HL-60/S4 treated with phorbol 12-myristate 13-acetate at 8.2 ng/mL for 4 days and 3 days (cell line): ENCODE data around the gene NEURL2.
"Not testable (repeated sequence)": the region's sequence is repeated elsewhere in the genome, so short reads cannot be mapped to it uniquely, and the experiment has no call there.

ENCODE experiments used
- in situ Hi-C: fragments of 300-500 bp; cut with MboI; formaldehyde crosslinking; loops from 2 replicates; pipeline ENCODE4 v1.15.0; 2022; ENCODE audit warnings: low sequenced_read_pairs

The NEURL2 gene

GRCh38 chr20:45901332-45901731 lies 10.3 kb upstream of the NEURL2 start:
- in situ Hi-C loops: not testable (repeated sequence)

GRCh38 chr20:45899046-45899835 lies 8.2 kb upstream of the NEURL2 start:
- in situ Hi-C loops: no loop called here

DNA sequence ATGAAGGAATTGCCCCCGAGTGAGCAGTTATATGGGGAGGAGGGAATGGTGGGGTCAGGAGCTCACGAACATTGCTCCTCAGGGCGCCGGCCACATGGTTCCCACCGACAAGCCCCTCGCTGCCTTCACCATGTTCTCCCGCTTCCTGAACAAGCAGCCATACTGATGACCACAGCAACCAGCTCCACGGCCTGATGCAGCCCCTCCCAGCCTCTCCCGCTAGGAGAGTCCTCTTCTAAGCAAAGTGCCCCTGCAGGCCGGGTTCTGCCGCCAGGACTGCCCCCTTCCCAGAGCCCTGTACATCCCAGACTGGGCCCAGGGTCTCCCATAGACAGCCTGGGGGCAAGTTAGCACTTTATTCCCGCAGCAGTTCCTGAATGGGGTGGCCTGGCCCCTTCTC lies 7.3 kb upstream of the NEURL2 start:
- in situ Hi-C loops: no loop called here

DNA sequence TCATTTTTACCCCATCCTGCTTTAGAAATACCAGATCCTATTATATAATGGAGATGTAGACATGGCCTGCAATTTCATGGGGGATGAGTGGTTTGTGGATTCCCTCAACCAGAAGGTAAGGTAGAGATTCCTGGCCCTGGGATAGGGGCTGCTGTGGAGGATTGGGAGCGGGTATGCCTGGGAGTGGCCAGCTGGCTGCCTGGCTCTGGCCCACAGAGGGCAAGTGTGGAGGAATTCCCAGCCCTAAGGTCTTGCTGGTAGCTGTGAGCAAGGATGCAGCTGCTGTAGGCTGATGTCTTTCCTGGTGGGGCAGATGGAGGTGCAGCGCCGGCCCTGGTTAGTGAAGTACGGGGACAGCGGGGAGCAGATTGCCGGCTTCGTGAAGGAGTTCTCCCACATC lies 6.7 kb upstream of the NEURL2 start:
- in situ Hi-C loops: no loop called here

- in situ Hi-C loops: no loop called here
Observed at GRCh38 chr20:45897289-45897688, 6.3 kb upstream of the NEURL2 start.

DNA sequence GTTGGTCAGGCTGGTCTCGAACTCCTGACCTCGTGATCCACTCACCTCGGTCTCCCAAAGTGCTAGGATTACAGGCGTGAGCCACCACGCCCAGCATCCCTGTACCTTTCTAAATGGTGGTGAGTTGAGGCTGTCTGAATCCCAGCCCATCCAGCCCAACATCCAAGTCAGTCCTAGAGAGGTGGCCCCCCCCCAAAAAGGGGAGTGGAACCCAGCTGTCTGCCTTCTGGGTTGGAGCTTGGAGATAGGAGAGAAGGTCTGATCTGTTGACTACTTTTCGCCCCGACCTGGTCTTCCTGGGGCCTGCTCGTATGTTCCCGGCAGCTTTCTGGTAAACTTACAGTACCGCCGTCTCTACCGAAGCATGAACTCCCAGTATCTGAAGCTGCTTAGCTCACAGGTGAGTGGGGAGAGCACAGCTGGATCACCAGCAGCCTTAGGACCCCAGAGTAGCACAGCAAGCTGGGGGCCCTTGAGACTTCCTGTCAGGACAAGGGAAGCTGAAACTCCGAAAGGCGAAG lies 5.7 kb upstream of the NEURL2 start:
- in situ Hi-C loops: no loop called here

- in situ Hi-C loops: no loop called here
Observed at GRCh38 chr20:45894797-45895196, 3.8 kb upstream of the NEURL2 start.

DNA sequence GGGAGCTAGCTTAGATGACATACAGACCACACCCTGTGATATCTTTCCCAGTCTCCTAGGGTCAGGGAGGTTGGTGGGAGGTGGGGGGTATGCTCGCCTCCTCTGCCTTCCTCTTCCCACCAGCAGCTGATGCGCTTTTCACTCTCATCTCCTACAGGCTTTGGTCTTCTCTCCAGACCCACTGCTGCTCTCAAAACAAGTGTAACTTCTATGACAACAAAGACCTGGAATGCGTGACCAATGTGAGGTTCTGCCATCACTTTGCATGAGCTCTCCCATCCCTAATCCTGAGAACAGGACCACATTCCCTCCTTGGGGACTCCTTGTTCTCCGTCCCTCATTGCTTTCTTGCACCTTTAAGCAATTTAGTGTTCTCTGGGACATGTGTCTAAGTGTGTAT lies 2.8 kb upstream of the NEURL2 start:
- in situ Hi-C loops: no loop called here

DNA sequence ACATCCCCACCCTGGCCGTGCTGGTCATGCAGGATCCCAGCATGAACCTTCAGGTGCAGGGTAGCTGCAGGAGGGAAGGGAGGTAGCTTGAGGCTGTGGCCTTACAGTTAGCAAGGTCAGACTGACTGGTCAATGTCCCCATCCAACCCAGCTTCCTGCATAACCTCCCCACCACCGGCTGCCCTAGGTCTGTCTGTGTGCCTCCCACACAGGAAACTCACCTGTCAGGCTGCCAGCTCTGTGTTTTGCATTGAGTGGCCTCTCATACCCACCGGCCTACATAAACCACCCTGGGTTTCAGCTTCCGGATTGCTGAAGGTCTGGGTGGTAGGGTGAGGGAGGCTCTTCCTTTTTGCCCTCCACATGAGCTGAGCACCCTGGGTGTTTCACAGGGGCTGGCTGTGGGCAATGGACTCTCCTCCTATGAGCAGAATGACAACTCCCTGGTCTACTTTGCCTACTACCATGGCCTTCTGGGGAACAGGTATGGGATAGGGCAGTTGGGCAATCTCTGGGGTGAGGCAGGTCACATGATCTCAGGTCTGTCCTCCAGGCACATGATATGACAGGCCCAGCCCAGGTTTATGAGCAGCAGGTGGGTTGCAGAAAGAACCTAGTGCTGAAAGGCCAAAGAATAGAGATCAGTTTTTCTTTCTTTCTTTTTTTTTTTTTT lies 2.0 kb upstream of the NEURL2 start:
- in situ Hi-C loops: no loop called here

- in situ Hi-C loops: no loop called here
Observed at GRCh38 chr20:45892049-45892825, 1.2 kb upstream of the NEURL2 start.

DNA sequence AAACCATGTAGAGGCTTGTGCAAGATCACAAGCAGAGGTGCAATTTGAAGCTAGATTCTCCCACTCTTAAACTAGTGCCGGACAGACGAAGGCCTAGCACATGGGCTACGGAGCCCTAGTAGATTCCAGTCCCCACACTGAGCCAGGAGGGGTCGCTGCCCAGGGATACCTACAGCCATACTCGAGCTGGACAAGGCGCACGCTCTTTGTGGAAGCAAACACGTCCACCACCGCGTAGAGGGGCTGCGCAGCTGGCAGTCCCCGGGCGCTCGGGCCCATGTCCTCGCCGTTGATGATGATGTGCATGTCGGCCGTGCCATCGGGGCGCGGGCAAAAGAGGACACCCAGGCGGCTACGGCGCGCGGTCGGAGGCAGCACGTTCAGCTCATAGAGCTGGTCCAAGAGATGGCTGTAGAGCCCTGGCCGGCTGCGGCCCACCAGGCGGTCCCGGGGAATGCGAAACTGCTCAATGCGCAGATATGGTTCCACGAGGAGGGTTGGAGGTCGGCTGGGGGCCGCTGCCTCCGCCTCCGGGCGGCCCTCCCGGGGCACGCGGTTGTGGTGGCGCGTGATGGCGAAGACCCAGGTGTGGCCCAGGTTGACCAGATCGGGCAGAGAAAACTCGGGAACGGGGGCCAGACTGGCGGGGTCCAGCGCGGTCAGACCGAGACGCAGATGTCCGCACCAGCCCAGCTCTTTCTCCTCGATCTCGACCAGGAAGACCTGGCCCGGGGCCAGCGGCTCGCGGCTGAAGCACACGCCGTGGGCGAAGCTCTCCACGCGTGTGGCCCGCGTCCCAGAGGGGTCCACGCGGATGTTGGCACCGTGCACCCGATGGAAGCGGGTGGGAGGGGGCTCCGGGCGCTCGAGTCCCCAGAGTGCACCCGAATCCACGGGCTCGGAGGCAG lies 677 bp downstream of the NEURL2 start:
- in situ Hi-C loops: no loop called here

- in situ Hi-C loops: no loop called here
Observed at GRCh38 chr20:45888681-45889080, 2.3 kb downstream of the NEURL2 start.

DNA sequence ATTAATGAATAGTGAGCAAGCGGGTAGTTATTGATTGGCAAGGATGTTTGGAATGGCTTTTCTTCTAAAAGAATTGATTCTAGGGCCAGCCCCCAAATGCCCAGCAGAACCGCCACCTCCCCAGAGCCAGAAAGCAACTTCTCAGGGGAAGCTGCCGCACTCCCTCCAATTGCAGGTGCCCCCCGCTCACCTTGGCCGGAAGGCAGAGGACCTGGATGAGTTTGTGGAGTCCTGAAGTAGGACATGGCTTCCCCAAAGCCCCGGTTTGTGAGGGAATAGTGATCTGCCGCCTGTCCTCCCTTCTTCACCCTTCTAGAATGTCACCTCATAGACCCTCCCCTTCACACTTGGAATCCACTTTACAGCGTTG lies 3.7 kb downstream of the NEURL2 start, which contains the start of gene SPATA25:
Gene SPATA25, minus strand, starts transcription at position 277 of the 370 bp plus-strand sequence. Its CDS starts 32 bp downstream, at position 245.
- in situ Hi-C loops: no loop called here

- in situ Hi-C loops: no loop called here
Observed at GRCh38 chr20:45886590-45887345, 4.2 kb downstream of the NEURL2 start.

GRCh38 chr20:45883100-45883469 lies 7.9 kb downstream of the NEURL2 start:
- in situ Hi-C loops: no loop called here

DNA sequence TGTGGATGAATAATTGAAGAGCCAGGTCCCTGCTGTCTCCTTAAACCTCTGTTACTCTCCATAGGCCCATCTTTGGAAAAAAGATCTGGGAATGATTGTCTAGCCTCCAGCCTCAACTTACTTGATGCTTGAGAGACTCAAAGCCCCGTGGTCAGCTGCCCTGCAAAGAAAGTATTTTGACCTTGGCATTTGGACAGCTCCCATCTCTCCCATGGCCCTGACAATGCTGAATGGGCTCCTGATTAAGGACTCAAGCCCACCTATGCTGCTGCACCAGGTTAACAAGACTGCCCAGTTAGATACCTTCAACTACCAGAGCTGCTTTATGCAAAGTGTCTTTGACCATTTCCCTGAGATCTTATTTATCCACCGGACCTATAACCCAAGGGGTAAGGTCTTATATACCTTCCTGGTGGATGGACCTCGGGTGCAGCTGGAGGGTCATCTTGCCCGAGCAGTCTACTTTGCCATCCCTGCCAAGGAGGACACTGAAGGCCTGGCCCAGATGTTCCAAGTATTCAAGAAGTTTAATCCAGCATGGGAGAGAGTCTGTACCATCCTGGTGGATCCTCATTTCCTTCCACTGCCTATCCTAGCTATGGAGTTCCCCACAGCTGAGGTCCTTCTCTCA lies 8.4 kb downstream of the NEURL2 start:
- in situ Hi-C loops: no loop called here

- in situ Hi-C loops: no loop called here
Observed at GRCh38 chr20:45880988-45881788, 9.8 kb downstream of the NEURL2 start, which contains the start of gene ZSWIM1. TSS of gene ZSWIM1 (plus strand) at chr20:45881227. CDS start at chr20:45882593, 1,366 bp downstream.

DNA sequence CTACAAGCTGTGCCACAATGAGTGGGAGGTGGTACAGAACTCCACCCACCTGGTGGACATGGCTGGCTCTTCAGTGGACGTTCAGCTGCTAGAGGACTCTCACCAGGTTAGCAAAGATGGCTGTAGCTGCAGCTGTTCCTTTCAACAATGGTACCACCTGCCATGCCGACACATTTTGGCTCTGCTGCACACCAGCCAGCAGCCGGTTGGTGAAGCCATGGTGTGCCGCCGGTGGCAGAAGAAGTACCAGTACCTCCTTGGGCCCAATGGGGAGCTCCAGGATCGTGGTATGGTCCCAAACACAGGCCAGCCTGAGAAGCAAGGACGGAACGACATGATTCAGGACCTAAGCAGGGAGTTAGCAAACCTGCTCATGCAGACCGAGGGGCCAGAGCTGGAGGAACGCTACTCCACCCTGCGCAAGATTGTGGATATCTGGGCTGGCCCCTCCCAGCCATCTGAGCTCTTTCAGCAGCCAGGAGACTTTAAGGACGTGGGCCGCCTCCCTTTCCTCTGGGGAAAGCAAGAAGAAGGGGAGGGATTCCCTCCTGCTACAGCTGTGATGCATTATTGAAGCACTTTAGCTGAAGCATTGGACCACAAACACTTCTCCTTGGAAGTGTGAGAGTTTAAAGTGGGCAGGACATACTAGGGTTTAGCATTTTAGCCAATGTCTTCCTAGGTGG lies 12.8 kb downstream of the NEURL2 start:
- in situ Hi-C loops: no loop called here
